ENCODE results near the gene NRROS.

The NRROS gene

DNA sequence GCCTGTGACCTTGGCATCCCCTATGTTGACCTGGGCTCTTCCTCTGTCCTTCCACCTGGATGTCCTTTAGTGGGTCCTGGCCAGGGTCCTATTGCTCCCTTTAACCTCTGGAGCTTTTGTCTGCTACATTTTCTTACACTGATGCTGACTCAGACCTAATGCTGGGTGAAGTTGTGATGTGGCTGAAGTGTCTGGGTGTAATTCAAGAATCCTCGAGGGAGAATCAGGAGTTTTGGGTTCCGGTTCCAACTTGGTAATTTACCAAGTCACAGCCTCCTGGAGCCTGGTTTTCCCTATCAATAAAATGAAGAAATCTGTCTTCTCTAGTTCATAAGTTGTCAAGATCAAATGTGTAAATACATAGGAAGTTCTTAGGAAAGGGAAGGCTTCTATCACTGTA is 46.9 kb downstream of the NRROS start:
- DNase-seq (ENCODE audit: low read depth), result no peak

DNA sequence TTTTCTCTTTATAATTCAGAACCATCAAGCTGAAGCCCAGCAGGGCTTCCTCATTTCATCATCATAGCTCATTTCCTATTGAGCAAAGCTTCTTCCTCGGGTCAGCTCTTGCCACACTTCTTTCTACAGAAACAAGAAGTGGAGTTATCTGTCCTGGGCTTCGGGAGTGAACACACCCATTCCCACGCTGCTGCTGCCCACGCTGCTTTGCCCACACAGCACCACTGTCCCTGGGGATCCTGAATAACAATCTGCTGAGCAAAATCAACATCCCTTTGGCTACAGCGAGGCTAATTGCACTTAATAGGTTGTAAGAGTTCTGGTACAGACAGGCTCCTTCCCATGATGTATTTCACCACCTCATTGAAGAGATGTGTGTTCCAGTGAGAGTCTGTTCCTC is 48.9 kb downstream of the NRROS start:
- DNase-seq (ENCODE audit: low read depth), result no peak

DNA sequence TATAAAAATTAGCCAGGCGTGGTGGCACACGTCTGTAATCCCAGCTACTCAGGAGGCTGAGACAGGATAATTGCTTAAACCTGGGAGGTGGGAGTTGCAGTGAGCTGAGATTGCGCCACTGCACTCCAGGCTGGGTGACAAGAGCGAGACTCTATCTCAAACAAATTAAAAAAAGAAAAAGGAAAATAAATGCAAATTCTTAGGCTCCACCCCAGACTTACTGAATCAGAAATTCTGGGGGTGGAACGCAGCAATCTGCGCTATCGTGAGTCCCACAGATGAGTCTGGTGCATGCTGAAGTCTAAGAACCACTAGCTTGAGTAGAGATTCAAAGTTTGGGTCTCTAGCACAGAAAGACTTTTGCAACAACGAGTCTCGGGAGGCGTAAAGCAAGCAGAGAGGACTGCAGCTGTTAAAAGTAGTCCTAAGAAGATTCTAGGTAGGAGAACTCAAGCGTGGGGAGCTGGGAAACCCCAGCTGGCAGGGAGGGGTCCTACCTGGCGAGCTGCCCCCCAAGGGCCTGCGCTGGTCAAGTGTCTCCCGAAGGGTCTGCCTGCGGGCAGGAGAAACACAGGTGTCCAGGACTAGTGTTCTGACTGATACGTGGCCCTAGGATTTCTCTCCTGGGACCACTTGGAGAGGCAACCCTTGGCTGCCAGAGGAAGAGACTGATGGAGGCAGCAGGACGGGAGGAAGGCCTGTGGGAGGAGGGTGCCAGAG is 50.6 kb downstream of the NRROS start:
- no peak for DNase-seq (ENCODE audit: low read depth)

DNA sequence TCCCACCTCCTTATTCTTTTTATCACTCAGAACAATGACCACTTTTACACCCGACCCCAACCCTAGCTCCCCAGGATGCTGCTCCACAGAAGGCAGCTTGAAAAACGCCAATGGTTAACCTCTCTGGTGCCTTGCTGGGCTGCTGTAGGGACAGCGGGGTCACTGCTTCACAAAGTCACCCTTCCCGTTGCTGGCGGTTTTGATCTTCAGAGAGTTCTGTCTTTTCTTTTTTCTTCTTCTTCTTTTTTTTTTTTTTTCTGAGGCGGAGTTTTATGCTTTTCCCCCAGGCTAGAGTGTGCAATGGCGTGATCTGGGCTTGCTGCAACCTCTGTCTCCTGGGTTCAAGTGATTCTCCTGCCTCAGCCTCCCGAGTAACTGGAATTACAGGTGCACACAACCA is 51.9 kb downstream of the NRROS start:
- no peak for DNase-seq (ENCODE audit: low read depth)

DNA sequence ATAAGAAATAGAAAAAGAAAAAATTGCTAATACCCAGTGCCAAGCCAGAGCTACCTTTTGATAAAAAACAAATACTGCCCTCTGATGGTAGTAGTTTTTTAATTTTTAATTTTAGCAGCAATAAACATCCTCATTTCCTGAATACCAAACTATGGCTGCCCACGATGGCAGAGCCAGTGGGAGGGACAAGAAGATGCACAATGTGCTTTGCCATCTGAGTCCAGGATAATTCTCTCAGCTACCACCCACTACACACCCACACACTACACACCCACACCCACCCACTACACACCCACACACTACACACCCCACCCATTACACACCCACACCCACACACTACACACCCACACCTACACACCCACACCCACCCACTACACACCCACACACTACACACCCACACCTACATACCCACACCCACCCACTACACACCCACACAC is 54.7 kb downstream of the NRROS start:
- no peak for DNase-seq (ENCODE audit: low read depth)

DNA sequence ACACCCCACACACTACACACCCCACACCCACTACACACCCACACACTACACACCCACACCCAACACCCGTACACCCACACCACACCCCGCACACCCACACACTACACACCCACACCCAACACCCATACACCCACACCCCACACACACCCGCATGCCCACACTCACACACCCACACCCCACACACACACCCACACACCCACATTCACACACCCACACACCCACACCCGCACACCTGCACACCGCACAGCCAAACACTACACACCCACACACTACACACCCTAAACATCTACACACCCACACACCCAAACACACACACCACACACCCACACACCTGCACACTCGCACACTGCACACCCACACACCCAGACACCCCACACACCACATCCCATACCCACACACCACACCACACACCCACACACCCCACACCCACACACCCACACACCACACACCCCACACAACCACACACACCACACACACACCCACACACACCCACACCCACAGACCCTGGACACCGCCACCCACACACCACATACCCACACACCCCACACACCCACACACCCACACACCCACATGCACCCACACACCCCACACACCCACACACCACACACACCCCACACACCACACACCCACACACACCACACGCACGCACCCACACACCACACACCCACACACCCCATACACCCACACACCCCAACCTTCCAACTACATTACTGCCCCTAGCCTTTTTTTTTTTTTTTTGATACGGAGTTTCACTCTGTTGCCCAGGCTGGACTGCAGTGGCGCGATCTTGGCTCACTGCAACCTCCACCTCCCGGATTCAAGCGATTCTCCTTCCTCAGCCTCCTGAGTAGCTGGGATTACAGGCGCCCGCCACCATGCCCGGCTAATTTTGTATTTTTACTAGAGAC is 55.7 kb downstream of the NRROS start:
- no peak for DNase-seq (ENCODE audit: low read depth)

DNA sequence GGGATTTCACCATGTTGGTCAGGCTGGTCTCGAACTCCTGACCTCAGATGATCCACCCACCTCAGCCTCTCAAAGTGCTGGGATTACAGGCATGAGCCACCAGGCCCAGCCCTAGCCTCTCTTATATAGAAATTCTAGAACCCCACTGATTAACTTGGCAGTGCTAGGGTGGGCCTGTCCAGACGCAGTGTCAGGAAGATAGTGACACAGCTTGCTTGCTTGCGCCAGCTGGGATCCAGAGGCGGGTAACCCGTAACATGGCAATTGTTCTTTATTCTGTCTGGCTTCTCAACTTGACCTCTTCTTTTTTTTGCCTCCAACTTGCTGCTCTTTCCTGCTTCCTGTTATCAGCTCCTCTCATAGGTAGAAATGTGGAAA is 56.3 kb downstream of the NRROS start:
- no peak for DNase-seq (ENCODE audit: low read depth)

DNA sequence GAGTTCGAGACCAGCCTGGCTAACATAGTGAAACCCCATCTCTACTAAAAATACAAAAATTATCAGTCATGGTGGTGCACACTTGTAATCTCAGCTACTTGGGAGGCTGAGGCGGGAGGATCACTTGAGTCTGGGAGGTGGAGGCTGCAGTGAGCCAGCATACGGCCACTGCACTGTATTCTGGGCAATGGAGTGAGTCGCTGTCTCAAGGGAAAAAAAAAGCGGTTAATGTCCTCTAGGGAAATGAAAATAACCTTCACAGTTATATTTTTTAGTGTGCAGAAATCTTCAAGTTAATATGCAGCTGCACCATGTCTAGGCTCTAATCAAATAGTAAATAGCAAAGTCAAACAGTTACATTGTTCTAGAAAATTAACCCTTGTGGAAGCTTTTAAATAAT is 57.8 kb downstream of the NRROS start:
- DNase-seq (ENCODE audit: low read depth), result no peak

DNA sequence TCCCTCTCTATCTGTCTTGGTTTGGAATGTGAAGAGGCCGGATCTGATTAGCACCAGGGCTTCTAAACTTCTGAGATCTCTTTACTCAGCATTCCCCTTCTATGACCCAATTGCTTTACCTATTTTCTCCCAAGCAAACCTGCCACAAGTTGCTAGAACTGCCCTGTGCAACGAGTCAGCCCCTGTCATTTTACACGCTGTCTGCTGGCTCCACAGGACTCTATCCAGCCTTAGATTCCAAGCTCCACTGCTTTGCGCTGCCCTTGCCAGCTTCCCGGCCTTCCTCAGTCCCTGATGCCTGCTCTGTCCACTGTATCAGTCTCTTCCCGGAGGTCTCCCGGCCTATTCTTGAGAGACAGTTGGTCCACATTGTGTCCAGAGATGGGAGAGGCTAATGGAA is 60.3 kb downstream of the NRROS start:
- DNase-seq (ENCODE audit: low read depth), result no peak

DNA sequence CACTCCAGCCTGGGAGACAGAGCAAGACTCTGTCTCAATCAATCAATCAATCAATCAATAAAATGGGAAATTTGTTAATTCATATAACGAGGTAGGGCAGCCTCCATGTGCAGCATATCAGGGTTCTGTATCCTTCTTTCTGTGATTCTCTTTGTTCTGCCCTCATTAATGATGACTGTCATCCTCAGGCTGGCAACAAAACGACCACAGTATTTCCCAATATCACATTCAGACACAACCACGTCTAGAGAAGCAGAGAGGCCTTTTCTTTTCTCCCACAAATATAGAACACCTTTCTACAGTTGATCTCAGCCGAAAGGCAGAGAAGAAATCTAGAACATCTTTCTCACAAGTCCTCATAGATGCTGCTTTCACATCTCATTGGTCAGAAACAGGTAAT is 61.3 kb downstream of the NRROS start:
- no peak for DNase-seq (ENCODE audit: low read depth)

DNA sequence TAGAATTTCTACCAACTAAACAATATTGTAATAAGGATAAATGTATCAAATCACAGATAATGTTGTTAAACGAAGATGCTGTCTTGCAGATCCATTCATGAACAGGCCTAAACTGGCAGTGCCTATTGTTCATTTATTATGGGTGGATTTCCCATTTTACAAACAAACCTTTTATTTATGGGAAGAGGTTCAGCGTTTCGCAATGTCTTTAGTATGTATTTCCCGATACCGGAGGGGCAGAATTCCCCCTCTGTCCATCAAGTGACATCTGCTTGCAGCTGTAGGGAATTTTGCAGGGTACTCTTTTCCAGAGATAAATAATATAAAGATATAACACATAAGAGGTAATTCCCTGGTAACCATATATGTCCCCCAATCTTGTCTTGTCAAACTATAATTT is 66.8 kb downstream of the NRROS start:
- DNase-seq (ENCODE audit: low read depth), result no peak

DNA sequence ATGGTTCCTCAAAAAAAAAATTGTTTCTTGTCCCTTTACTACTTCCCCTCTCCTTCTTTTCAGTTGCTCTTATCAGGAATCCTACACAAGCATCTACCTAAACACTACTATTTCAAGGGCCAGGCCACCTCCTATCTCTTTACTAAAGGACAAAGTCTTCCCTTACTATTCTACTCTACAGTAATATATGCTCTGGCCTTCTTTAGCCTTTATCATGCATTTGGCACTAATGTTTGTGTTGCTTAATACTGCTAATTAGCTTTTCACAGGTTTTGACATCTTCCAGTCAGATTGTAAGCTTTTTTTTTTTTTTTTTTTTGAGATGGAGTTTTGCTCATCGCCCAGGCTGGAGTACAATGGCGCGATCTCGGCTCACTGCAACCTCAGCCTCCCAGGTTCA is 67.2 kb downstream of the NRROS start:
- DNase-seq (ENCODE audit: low read depth), result no peak

DNA sequence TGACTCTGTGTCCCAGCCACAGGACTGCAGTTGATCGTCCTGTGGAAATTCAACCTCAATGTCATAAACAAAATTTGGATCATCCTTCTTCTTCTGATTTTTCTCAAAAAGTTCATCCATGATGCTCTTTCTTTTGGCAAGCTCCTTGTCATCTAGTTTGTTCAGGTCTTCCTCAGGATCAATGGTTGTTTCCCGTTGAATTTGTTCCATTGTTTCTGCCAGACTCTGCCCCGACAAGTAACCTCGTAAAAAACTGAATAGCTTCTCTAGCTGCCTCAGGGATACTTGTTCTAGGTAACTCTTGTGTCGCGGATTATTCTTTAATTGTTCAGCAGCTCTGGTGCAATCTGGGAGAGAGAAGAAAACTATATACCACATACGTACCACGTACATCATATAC is 68.1 kb downstream of the NRROS start:
- DNase-seq (ENCODE audit: low read depth), result no peak

DNA sequence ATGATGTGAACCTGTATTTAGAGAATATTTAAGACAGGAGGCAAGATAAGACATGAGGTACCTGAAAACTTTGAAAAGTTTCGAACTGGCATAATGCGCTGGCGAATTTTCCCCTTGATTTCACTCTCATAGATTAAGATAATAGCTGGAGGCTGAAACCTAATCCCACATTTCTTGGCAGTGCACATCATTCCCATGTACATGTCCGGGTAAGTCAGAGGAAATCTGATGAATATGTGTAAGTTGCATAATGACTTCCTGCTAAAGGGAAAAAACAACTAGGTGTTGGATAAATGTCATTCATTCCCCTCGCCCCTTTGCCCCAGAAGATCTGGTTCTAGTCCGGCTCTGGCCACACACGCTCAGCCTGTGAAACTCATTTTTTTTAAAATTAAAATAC is 69.0 kb downstream of the NRROS start:
- DNase-seq (ENCODE audit: low read depth), result no peak
